SK-N-SH (cell line): ENCODE results near the gene KLRC1. TPM values are rescaled to one million over a fixed set of nuclear protein-coding genes. Genes with fewer than 3 reads are reported as not detected.

Experiments
- CTCF ChIA-PET: fragments of 300-600, 350-600 bp; formaldehyde crosslinking; extraction: SDS; loops from one replicate; lab custom pipeline; 2021; lab: Yijun Ruan, JAX
- POLR2A ChIA-PET: fragments of 350-600 bp; sonication (Branson Sonifier 250); formaldehyde crosslinking; extraction: SDS; loops from one replicate; lab custom pipeline; 2020; ENCODE audit warnings: antibody characterized with exemption, inconsistent platforms; lab: Yijun Ruan, JAX
- DNase-seq: peaks from one replicate; pipeline ENCODE4 v3.0.0; 2012
- H2AFZ ChIP-seq: fragments of 200-600 bp; sonication (generic); 2 replicates; pipeline ENCODE4 v1.8.1; 2016; ENCODE audit warnings: antibody characterized with exemption, mild to moderate bottlenecking, low read depth
- H3F3A ChIP-seq: fragments of 200-600 bp; sonication (generic); replicated peaks from 2 replicates; pipeline ENCODE3; 2016; ENCODE audit warnings: antibody characterized with exemption, mild to moderate bottlenecking; ENCODE audit not compliant: insufficient read depth
- H3K27ac ChIP-seq, 2 experiments: fragments of 200-500 bp in 1 of 2; fragments of 200-600 bp in 1 of 2; sonication (Bioruptor generic) in 1 of 2; sonication (generic), shearing (Covaris generic) in 1 of 2; 2 replicates each; pipeline versions ENCODE4 v1.5.1 to v1.6.1; 2014 to 2016; ENCODE audit warnings: low read depth in 2 of 2, inconsistent platforms in 1 of 2, low read length in 1 of 2, mild to moderate bottlenecking in 1 of 2, mixed read lengths in 1 of 2
- H3K27me3 ChIP-seq: fragments of 200-600 bp; sonication (generic), shearing (Covaris generic); 2 replicates; pipeline ENCODE4 v1.6.1; 2016; ENCODE audit warnings: mixed run types; ENCODE audit not compliant: insufficient read depth
- H3K36me3 ChIP-seq, 2 experiments: fragments of 200-500 bp in 1 of 2; fragments of 200-600 bp in 1 of 2; sonication (Bioruptor generic) in 1 of 2; sonication (generic) in 1 of 2; replicated peaks in 1 of 2; 2 replicates each; pipeline versions ENCODE3 to v1.5.1; 2014 to 2016; ENCODE audit warnings: low read length in 1 of 2, mild to moderate bottlenecking in 1 of 2; ENCODE audit not compliant: insufficient read depth in 2 of 2, control insufficient read depth in 1 of 2
- H3K4me1 ChIP-seq, 2 experiments: fragments of 200-500 bp in 1 of 2; fragments of 200-600 bp in 1 of 2; sonication (Bioruptor generic) in 1 of 2; sonication (generic), shearing (Covaris generic) in 1 of 2; 2 replicates each; pipeline versions ENCODE4 v1.5.1 to v1.6.1; 2014 to 2016; ENCODE audit warnings: low read depth in 1 of 2, low read length in 1 of 2, mixed run types in 1 of 2; ENCODE audit not compliant: insufficient read depth in 2 of 2, control insufficient read depth in 1 of 2
- H3K4me2 ChIP-seq: fragments of 200-600 bp; sonication (generic), shearing (Covaris generic); 2 replicates; pipeline ENCODE4 v1.6.1; 2017; ENCODE audit warnings: mixed run types
- H3K4me3 ChIP-seq, 2 experiments: fragments of 200-500 bp in 1 of 2; fragments of 200-600 bp in 1 of 2; sonication (Bioruptor generic) in 1 of 2; sonication (generic), shearing (Covaris generic) in 1 of 2; 2 replicates each; pipeline versions ENCODE4 v1.5.1 to v1.8.1; 2014 to 2016; ENCODE audit warnings: low read depth in 2 of 2, inconsistent platforms in 1 of 2, low read length in 1 of 2, mild to moderate bottlenecking in 1 of 2, mixed read lengths in 1 of 2, moderate library complexity in 1 of 2
- H3K79me2 ChIP-seq: fragments of 200-600 bp; sonication (generic); 2 replicates; pipeline ENCODE4 v1.8.1; 2017; ENCODE audit warnings: mild to moderate bottlenecking; ENCODE audit not compliant: insufficient read depth
- H3K9ac ChIP-seq: fragments of 200-600 bp; sonication (generic); 2 replicates; pipeline ENCODE4 v1.6.1; 2017; ENCODE audit warnings: mixed run types
- H3K9me2 ChIP-seq: fragments of 200-600 bp; sonication (generic); 2 replicates; pipeline ENCODE4 v1.6.1; 2017; ENCODE audit warnings: mixed run types
- H3K9me3 ChIP-seq: fragments of 200-600 bp; sonication (generic); 2 replicates; pipeline ENCODE4 v1.6.1; 2017; ENCODE audit warnings: mixed run types, mild to moderate bottlenecking, moderate library complexity
- H4K20me1 ChIP-seq: fragments of 200-600 bp; sonication (generic); 2 replicates; pipeline ENCODE4 v1.6.1; 2017; ENCODE audit warnings: mild to moderate bottlenecking, mixed run types; ENCODE audit not compliant: insufficient read depth
- CHD2 ChIP-seq: fragments of 150-350 bp; IDR thresholded peaks from 2 replicates; pipeline ENCODE4 v1.6.1; 2018; ENCODE audit warnings: low read length; ENCODE audit not compliant: partially characterized antibody
- EP300 ChIP-seq, 2 experiments: IDR thresholded peaks; 2 replicates each; pipeline versions ENCODE4 v1.4.0 to v1.6.1; 2012; ENCODE audit warnings: borderline replicate concordance in 1 of 2, low read depth in 1 of 2, low read length in 1 of 2
- EZH2phosphoT487 ChIP-seq: fragments of 200-600 bp; sonication (generic); IDR thresholded peaks from 2 replicates; pipeline ENCODE4 v1.6.1; 2017; ENCODE audit warnings: low read depth, mixed run types, mild to moderate bottlenecking, antibody characterized with exemption, moderate library complexity, borderline replicate concordance
- FOSL2 ChIP-seq: IDR thresholded peaks from 2 replicates; pipeline ENCODE4 v1.4.0; 2012; ENCODE audit warnings: low read depth, mild to moderate bottlenecking, moderate library complexity, borderline replicate concordance
- FOXM1 ChIP-seq: IDR thresholded peaks from 2 replicates; pipeline ENCODE4 v1.4.0; 2012; ENCODE audit warnings: low read depth, mild to moderate bottlenecking
- MEF2A ChIP-seq: IDR thresholded peaks from 2 replicates; pipeline ENCODE4 v1.4.0; 2012; ENCODE audit warnings: low read depth, borderline replicate concordance
- NFIC ChIP-seq: IDR thresholded peaks from 2 replicates; pipeline ENCODE4 v1.4.0; 2012; ENCODE audit warnings: borderline replicate concordance
- NRF1 ChIP-seq: IDR thresholded peaks from 2 replicates; pipeline ENCODE4 v1.6.1; 2012; ENCODE audit warnings: low read depth, mild to moderate bottlenecking, low read length
- POLR2AphosphoS5 ChIP-seq: IDR thresholded peaks from 2 replicates; pipeline ENCODE4 v1.6.1; 2012; ENCODE audit warnings: low read depth, low read length
- RCOR1 ChIP-seq: fragments of 150-350 bp; IDR thresholded peaks from 2 replicates; pipeline ENCODE4 v1.6.1; 2017; ENCODE audit warnings: antibody characterized with exemption, low read length
- SMC3 ChIP-seq: IDR thresholded peaks from 2 replicates; pipeline ENCODE4 v1.6.1; 2012; ENCODE audit warnings: low read depth, low read length, improper control_type of control experiment
- TAF1 ChIP-seq: IDR thresholded peaks from 2 replicates; pipeline ENCODE4 v1.6.1; 2012; ENCODE audit warnings: low read depth, mild to moderate bottlenecking, low read length, moderate library complexity, borderline replicate concordance
- YY1 ChIP-seq: IDR thresholded peaks from 2 replicates; pipeline ENCODE4 v1.4.0; 2012; ENCODE audit warnings: low read depth, mild to moderate bottlenecking
- WGBS: methylation state at CpG from one replicate; pipeline ENCODE4 v1.1.6; 2017; ENCODE audit warnings: low lambda C conversion rate; 5-methylcytosine and 5-hydroxymethylcytosine counted together
- polyA plus RNA-seq, 3 experiments: library from polyadenylated mRNA; depleted of rRNA; stranded (reverse); fragments of >200 nt; gene quantifications; 2 replicates each; pipeline ENCODE4 v1.2.3, GENCODE V29; 2012
- TF ChIP-seq, protein P1 (sequence below): fragments of 150-350 bp; IDR thresholded peaks from 2 replicates; pipeline ENCODE4 v1.6.1; 2016; ENCODE audit warnings: mild to moderate bottlenecking, low read depth, low read length
- TF ChIP-seq, protein P2 (sequence below): IDR thresholded peaks from 2 replicates; pipeline ENCODE4 v1.4.0; 2012; ENCODE audit warnings: low read depth
- TF ChIP-seq, protein P3 (sequence below): IDR thresholded peaks from 2 replicates; pipeline ENCODE4 v1.4.0; 2012; ENCODE audit warnings: low read depth, borderline replicate concordance
- TF ChIP-seq, protein P4 (sequence below): fragments of 200-600 bp; sonication (generic); IDR thresholded peaks from 2 replicates; pipeline ENCODE4 v1.6.1; 2017; ENCODE audit warnings: antibody characterized with exemption, mild to moderate bottlenecking, moderate library complexity

The KLRC1 gene
- polyA plus RNA-seq, 1 of the 3 experiments (the other 2 are of a cell fraction): not detected

DNA sequence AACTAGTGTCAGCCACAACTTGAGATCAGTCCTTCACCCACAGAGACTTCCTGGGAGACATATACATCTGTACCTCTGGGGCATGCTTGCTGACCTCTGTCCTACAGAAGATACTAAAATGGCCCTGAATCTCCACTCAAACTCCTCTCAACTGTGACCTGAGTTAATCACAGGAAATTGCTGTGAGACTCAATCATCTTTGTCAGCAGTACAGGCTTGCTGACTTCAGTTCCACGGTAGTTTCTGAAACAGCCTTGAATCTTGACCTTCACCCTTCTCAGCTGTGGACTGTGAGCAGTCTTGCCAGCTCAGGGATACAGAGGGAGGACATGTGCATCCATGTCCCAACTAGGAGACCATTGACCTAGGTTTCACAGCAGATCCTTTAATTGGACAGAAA, 1.4 kb upstream of the KLRC1 start:
- CTCF ChIA-PET: no interaction called here

More for the DNA sequence above, 1.4 kb upstream of the KLRC1 start:
- POLR2A ChIA-PET: no interaction called here
- Histone ChIP-seq H3F3A (no peaks in the 10 kb centered on the region), H3K36me3 (no peaks in the 10 kb centered on the region), H3K4me2 (no peak overlapping the region), H3K9me3 (no peaks in the 10 kb centered on the region), H3K9me2 (no peaks in the 10 kb centered on the region), H4K20me1 (no peaks in the 10 kb centered on the region), H3K4me3 (no peak overlapping the region), H2AFZ (no peak overlapping the region), H3K9ac (no peak overlapping the region), H3K27ac (no peak overlapping the region), H3K27me3 (no peaks in the 10 kb centered on the region; the same call in 1 of the 2 replicates), H3K79me2 (no peaks in the 10 kb centered on the region), H3K4me1 (no peaks in the 10 kb centered on the region)
- no peak for TF ChIP-seq FOXM1
- TF ChIP-seq POLR2AphosphoS5: no peak
- TF ChIP-seq SMC3: no peak
- TF ChIP-seq YY1: no peak
- TF ChIP-seq, protein P1, sequence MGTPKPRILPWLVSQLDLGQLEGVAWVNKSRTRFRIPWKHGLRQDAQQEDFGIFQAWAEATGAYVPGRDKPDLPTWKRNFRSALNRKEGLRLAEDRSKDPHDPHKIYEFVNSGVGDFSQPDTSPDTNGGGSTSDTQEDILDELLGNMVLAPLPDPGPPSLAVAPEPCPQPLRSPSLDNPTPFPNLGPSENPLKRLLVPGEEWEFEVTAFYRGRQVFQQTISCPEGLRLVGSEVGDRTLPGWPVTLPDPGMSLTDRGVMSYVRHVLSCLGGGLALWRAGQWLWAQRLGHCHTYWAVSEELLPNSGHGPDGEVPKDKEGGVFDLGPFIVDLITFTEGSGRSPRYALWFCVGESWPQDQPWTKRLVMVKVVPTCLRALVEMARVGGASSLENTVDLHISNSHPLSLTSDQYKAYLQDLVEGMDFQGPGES: no peak
- TF ChIP-seq TAF1: no peak
- TF ChIP-seq CHD2: no peak
- TF ChIP-seq, protein P2, sequence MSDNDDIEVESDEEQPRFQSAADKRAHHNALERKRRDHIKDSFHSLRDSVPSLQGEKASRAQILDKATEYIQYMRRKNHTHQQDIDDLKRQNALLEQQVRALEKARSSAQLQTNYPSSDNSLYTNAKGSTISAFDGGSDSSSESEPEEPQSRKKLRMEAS: no peak
- TF ChIP-seq FOSL2: no peak
- no peak for TF ChIP-seq EP300 (IDR thresholded peaks at IDR 0.05; ENCODE audit: borderline replicate concordance in 1 of 2, low read depth in 1 of 2, low read length in 1 of 2)
- no peak for TF ChIP-seq NRF1
- TF ChIP-seq NFIC: no peak
- TF ChIP-seq, protein P3, sequence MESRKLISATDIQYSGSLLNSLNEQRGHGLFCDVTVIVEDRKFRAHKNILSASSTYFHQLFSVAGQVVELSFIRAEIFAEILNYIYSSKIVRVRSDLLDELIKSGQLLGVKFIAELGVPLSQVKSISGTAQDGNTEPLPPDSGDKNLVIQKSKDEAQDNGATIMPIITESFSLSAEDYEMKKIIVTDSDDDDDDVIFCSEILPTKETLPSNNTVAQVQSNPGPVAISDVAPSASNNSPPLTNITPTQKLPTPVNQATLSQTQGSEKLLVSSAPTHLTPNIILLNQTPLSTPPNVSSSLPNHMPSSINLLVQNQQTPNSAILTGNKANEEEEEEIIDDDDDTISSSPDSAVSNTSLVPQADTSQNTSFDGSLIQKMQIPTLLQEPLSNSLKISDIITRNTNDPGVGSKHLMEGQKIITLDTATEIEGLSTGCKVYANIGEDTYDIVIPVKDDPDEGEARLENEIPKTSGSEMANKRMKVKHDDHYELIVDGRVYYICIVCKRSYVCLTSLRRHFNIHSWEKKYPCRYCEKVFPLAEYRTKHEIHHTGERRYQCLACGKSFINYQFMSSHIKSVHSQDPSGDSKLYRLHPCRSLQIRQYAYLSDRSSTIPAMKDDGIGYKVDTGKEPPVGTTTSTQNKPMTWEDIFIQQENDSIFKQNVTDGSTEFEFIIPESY: no peak
- TF ChIP-seq MEF2A: no peak
- TF ChIP-seq RCOR1: no peak
- TF ChIP-seq EZH2phosphoT487: no peak
- TF ChIP-seq, protein P4, sequence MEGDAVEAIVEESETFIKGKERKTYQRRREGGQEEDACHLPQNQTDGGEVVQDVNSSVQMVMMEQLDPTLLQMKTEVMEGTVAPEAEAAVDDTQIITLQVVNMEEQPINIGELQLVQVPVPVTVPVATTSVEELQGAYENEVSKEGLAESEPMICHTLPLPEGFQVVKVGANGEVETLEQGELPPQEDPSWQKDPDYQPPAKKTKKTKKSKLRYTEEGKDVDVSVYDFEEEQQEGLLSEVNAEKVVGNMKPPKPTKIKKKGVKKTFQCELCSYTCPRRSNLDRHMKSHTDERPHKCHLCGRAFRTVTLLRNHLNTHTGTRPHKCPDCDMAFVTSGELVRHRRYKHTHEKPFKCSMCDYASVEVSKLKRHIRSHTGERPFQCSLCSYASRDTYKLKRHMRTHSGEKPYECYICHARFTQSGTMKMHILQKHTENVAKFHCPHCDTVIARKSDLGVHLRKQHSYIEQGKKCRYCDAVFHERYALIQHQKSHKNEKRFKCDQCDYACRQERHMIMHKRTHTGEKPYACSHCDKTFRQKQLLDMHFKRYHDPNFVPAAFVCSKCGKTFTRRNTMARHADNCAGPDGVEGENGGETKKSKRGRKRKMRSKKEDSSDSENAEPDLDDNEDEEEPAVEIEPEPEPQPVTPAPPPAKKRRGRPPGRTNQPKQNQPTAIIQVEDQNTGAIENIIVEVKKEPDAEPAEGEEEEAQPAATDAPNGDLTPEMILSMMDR: no peak
- WGBS: no CpG with 5 or more reads among the region's 1 CpG
- DNase-seq: no peak
